ENCODE measurements around the gene MGAT1.
"Not testable (repeated sequence)": the region's sequence is repeated elsewhere in the genome, so short reads cannot be mapped to it uniquely, and the experiment has no call there.

Gene MGAT1

DNA sequence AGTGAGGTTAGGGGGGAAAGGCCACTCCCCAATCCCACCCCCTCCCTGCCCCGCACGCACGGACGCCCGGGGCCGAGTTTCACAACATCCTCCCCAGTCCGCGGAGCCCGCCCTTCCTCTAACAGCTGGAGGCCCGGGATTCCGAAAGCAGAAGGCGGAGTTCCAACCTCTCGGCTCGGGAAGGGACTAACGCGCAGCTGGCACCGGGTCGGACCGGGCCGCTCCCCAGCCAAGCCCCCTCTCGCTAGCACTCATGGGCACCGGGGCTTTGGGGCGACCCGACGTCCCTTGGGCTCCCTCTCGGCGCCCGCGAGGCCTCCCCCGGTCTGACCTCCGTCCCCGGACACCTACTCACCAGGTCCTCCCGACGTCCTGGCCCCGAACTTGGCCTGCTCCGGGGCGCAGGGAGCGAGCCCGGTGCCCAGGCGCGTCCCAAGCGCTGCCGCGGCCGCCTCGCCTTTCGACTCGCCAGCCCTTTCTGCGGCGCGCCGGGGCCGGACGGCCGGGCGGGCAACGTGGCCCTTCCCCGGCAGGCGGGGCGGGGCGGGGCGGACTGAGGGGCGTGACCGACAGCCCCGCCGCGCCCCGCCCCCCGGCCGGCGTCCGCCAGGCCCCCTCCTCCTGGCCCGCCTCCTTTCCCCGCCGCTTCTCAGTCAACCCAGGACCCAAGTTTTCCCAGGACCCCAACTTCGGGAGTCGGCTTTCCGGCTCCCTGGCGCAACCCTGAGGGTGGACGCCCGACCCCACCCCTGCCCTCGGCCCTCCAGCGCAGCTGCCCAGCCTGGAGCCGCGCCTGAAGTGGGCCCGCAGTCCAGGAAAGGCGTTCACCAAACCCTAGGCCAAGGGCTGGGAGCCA is at the start of gene MGAT1:
Gene MGAT1 (minus strand): TSS at position 482 of the 856 bp plus-strand sequence. CDS start 9,835 bp downstream, outside the sequence.
- DNase-seq (ENCODE audit: low spot score) = peak; percentile 79

DNA sequence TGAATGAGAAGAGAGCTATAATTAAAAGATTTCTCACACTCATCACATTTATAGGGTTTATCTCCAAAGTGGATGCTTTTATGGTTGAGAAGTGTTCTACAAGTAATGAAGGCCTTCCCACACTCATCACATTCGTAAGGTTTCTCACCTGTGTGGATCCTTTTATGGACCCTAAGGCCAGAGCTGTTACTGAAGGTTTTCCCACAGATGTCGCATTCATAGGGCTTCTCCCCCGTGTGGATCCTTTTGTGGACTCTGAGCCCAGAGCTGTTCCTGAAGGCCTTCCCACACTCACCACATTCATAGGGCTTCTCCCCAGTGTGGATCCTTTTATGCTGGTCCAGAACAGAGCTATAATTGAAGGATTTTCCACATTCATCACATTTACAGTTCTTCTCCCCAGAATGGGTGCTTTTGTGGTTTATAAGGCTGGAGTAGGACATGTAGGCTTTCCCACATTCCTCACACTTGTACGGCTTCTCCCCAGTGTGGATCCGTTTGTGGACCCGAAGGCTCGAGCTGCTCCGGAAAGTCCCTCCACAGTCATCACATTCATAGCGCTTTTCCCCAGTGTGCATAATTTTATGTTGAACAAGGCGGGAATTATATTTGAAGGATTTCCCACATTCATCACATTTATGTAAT is 48.0 kb upstream of the MGAT1 start:
- no peak for DNase-seq (ENCODE audit: low spot score)

DNA sequence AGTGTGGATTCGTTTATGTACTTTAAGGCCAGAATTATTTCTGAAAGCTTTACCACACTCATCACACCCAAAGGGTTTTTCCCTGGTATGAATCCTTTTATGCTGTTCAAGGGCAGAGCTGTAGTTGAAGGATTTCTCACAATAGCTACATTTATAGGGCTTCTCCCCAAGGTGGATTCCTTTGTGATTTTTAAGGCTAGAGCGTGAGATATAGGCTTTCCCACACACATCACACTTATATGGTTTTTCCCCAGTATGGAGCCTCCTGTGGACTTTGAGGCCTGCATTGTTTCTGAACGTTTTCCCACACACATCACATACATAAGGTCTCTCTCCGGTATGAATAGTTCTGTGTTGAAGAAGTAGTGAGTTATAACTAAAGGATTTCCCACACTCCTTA is 47.2 kb upstream of the MGAT1 start:
- no peak for DNase-seq (ENCODE audit: low spot score)

DNA sequence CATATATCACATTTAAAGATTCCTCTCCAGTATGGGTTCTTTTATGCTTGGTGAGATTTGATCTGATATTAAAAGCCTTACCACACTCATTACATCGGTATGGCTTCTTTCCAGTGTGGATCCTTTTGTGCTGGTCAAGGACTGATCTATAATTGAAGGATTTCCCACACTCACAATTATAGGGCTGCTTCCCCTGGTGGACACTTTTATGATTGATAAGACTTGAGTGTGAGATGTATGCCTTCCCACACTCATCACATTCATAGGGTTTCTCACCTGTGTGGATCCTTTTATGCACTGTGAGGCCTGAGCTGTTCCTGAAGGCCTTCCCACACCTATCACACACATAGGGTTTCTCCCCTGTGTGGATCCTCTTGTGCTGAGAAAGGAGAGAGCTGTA is 46.3 kb upstream of the MGAT1 start:
- DNase-seq (ENCODE audit: low spot score) = no peak

DNA sequence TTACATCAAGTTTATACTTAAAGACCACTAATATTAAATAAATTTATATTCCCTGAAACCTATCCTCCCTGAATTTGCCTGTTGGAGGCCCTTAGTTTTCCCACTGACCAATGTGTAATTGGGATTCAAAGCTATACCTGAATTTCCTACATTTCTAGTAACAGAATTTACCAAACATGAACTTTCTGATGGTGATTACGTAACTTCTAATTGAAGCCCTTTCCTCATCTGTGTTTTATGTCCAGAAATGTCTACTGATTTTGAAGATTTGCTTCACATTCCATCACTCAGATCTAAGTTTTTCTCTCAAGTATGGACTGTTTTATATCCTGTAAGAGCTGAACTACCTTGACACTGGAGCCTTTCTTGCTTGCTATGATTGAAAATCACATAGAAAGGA is 45.7 kb upstream of the MGAT1 start:
- DNase-seq (ENCODE audit: low spot score) = no peak

DNA sequence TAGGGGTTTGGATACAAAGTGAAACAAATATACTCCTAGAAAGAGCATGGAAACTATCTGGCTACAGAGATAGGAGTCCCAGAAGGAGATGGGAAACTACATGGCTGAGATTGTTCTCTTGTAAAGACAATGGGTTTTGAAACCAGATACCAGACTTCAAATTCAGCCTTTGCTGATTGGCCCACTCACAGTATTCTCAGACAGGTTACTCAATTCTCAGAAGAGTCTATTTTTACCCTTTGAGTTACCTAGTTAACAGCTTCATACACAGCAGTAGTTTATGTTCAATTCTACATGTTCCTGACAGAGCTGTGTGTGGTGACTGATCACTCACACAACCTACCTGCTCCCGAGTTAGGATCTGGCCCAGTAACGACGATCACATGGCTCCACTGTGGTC is 44.4 kb upstream of the MGAT1 start:
- DNase-seq (ENCODE audit: low spot score) = no peak

DNA sequence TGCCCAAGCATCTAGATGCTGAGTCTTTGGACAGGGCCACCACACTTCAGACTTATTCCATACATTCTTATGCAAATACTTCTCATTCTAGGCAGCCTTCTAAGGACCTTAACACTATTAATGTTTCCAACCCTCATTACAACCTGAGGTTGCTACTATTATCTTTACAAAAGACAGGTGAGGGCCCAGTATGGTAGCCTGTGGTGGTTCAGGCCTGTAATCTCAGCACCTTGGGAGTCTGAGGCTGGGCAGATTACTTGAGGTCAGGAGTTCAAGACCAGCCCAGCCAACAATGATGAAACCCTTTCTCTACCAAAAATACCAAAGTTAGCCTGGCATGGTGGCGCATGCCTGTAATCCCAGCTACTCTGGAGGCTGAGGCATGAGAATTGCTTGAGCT is 42.3 kb upstream of the MGAT1 start:
- DNase-seq (ENCODE audit: low spot score) = no peak

DNA sequence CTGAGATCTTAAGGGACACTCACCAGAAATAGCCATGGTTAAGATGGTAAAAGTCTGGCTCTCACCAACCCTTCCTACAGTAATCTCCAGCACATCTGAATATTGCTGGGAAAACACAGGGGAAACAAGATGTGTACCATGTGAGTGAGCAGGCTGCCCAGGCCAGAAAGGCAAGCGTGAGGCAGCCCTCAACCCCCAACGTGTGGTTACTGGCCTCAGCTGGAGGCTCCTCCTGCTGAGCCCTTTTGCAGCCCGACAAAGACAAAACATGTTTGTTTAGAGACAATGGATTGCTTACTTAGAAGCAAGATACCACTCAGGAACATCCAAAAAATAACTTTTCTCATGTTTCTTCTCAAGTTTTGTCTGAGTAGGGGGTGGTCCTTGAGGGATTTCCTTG is 41.8 kb upstream of the MGAT1 start:
- no peak for DNase-seq (ENCODE audit: low spot score)

DNA sequence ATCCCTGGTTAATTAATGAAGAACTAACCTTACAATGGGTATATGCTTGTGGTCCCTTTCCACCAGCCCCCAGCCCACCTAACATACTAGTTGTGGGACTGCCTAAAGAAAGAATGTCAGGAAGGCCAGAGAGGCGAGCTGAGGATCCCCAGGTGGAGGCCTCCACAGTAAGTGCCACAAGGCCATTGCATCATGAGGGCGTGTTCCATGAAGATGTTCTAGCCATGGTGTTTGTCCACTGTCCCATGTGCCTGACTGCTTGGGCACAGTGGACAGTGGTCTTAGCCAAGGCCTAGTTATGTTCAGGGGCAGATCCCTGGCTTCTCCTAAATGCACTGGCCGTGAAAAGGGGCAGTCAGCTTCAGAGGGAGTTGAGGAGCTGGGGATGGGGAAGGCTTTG is 37.3 kb upstream of the MGAT1 start:
- no peak for DNase-seq (ENCODE audit: low spot score)

DNA sequence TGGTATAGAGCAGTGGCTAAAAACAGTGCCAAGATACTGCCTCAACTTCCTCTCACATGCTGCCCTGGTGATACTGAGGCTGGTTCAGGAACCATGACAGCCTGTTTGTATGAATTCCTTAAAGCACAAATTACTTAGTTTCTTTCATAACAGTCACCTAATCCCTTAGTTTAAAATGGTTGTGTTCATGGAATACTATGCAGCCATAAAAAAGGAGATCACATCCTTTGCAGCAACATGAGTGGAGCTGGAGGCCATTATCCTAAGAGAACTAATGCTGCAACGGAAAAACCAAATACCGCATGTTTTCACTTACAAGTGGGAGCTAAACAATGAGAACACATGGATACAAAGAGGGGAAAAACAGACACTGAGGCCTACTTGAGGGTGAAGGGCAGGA is 36.6 kb upstream of the MGAT1 start:
- DNase-seq (ENCODE audit: low spot score) = no peak

DNA sequence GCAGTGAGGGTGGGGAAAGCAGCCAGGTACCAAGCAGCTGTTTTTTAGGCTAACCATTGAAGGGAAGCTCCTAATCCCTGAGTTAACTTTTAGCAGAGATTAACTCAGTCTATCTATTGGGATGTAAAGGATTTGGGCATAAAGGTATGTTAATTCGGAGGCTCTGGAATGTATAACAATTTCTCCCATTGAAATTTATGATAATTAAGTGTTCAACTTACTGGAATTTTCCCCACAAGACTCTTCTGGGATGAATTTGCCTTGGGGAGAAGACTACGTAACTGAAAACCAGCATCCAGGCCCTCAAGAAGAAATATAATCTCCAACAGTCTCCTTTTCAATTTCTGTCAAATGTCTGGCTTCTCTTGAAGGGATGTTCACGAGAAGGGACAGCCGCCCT is 34.9 kb upstream of the MGAT1 start:
- DNase-seq (ENCODE audit: low spot score) = no peak

DNA sequence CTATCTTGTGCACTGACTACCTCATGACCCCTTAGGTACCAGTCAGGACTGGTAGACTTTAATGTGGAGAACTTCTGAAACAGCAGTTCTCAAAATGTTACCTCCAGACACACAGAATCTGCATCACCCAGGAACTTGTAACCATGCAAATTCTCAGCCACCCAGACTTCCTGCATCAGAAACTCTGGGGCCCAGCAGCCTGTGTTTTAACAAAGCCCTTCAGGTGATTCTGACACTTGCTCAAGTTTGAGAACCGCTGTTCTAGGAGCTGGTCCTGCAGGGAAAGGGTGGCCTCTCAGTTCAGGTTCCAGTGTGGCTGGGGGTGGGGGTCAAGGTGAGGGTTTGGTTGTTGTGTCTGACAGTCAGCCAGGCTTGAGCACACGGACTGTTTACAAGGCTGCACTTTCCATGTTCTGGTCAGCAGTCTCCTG is 30.0 kb upstream of the MGAT1 start:
- DNase-seq (ENCODE audit: low spot score) = no peak

DNA sequence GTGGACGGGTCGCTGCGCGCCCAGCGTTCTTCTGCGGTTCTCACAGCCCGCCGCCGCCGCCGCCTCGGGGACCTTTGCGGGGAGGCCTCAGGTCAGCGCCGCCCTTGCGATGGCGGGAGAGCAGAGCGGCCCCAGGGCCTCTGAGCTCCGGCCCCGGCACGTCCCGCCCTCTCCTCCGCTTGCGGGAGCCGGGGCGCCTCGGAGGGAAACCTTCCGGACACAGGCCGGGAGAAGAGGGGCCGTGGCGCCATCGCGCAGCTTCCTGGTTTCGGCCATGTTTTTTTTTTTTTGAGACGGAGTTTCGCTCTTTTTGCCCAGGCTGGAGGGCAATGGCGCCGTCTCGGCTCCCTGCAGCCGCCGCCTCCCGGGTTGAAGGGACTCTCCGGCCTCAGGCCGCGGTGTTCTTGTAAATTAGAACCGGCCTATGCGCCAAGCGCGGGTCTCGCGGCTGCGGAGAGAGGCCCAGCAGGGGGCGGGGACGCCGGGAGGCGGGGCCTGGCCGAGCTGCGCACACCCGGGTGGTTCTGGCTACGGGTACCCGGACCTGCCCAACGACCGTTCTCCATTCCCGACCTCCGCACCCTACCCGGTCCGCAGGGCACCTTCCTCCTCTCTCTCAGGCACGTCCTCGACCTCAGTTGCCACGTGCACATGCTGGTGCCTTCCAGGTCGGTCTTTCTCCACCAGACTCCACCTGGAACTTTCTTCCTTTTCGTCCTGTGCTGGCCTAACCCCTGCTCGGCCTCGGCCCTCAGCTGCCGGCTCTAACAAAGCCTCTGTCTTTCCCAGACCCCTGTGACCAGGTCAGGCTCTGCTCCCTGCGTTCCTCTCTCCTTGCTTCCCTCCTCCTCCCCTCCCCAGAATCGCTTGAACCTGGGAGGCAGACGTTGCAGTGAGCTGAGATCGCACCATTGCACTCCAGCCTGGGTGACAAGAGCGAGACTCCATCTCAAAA is 28.8 kb upstream of the MGAT1 start:
- peak; percentile 78 for DNase-seq (ENCODE audit: low spot score)

DNA sequence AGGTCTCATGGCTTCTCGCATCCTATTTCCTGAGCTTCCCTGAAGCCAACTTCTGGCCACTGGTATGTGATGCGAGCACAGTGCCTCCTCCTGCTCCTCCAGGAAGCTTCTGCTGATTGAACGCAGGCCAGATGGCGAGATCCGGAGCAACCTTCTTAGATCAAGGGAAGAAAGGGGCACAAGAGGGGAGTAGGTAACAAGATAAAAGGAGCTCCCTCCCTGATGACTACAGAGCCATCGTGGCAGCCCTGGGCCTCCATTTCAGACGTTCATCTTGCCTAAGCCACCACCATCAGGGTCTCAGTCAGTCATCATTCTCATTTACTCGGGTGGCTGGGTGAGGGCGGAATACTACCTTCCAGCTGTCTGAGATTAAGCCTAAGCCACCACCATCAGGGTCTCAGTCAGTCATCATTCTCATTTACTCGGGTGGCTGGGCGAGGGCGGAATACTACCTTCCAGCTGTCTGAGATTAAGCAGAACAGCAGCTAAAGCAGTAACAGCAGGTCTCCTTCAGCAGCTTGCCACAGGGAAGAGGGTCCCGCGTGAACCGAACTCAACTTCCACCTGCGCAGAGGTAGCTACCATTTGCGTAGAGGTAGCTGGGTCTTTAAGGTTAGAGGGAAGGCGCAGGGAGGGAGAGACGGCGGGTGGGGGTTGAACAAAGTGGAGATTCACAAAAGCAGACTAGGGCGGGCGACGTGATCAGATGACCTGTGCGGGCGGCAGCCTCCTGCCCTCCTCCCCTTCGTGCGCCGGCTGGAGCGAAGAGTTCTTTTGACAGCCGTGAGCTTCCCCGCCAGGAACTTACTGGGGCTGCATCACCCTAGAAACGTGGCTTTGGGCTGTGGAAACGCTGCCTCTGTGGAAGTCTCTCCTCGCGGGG is 27.9 kb upstream of the MGAT1 start:
- DNase-seq (ENCODE audit: low spot score) = peak; percentile 49

DNA sequence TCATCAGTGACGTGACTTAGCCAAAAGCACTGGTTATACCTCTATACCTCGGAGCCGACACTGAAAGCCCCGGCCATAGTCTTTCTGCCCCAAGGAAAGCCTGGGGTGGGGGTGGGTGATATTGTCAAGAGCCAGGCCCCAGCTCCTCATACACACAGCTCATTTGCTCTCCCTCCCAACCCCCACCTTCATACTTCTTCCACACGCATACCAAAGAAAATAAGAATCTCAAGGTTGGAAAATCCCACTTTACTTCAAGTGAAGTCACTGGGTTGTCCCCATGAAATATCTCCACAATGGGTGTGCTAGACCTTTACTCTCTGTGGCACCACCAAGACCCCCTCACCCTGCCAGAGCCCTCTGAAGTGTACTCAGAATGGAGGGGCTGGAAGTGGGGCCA is 27.1 kb upstream of the MGAT1 start:
- DNase-seq (ENCODE audit: low spot score) = no peak

DNA sequence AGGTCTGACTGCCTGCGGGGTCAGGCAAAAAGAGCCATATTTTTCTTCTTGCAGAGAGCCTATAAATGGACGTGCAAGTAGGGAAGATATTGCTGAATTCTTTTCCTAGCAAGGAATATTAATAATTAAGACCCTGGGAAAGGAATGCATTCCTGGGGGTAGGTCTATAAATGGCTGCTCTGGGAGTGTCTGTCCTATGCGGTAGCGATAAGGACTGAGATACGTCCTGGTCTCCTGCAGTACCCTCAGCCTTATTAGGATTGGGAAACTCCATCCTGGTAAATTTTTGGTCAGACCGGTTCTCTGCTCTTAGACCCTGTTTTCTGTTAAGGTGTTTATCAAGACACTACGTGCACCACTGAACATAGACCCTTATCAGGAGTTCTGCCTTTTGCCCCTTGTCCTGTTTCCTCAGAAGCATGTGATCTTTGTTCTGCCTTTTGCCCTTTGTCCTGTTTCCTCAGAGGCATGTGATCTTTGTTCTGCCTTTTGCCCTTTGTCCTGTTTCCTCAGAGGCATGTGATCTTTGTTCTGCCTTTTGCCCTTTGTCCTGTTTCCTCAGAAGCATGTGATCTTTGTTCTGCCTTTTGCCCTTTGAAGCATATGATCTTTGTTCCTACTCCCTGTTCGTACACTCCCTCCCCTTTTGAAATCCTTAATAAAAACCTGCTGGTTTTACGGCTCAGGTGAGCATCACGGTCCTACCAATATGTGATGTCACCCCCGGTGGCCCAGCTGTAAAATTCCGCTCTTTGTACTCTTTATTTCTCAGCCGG is 26.3 kb upstream of the MGAT1 start:
- DNase-seq (ENCODE audit: low spot score) = not testable (repeated sequence)

DNA sequence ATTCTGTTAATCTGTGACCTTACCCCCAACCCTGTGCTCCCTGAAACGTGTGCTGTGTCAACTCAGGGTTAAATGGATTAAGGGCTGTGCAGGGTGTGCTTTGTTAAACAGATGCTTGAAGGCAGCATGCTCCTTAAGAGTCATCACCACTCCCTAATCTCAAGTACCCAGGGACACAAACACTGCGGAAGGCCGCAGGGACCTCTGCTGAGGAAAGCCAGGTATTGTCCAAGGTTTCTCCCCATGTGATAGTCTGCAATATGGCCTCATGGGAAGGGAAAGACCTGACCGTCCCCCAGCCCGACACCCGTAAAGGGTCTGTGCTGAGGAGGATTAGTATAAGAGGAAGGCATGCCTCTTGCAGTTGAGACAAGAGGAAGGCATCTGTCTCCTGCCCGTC is 24.8 kb upstream of the MGAT1 start:
- DNase-seq (ENCODE audit: low spot score) = not testable (repeated sequence)

DNA sequence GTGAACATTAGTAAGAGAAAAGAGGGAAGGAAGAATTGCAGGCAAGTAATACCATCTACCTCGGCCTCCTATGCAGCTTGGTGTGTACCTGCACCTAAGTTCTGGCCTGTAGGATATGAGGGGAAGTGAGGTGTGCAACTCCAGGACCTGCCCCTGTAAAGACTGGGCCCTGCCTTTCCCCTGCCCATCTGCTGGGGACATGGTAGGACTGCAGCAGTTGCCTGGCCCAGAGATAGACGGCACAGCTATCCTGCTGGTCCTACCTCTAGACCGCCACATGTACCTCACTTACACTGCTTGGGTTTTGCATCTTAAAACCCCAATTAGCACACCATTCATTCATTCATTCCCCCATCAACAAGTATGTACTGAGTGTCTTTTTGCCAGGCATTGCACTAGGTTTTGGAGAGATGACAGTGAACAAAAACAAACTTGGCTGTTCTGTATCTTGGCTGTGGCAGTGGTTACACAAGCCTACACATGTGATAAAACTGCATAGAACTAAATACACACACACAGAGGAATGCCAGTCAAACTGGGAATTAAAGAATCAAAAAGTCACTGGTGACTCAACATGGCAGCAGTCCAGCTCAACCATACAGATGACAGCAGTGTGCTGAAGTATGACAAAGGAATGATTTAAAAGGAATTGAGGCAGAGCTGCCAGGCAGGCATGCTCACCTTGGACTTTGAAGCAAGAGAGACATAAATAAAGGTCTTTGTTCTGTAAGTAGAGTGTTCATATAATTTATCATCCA is 23.3 kb upstream of the MGAT1 start:
- no peak for DNase-seq (ENCODE audit: low spot score)

DNA sequence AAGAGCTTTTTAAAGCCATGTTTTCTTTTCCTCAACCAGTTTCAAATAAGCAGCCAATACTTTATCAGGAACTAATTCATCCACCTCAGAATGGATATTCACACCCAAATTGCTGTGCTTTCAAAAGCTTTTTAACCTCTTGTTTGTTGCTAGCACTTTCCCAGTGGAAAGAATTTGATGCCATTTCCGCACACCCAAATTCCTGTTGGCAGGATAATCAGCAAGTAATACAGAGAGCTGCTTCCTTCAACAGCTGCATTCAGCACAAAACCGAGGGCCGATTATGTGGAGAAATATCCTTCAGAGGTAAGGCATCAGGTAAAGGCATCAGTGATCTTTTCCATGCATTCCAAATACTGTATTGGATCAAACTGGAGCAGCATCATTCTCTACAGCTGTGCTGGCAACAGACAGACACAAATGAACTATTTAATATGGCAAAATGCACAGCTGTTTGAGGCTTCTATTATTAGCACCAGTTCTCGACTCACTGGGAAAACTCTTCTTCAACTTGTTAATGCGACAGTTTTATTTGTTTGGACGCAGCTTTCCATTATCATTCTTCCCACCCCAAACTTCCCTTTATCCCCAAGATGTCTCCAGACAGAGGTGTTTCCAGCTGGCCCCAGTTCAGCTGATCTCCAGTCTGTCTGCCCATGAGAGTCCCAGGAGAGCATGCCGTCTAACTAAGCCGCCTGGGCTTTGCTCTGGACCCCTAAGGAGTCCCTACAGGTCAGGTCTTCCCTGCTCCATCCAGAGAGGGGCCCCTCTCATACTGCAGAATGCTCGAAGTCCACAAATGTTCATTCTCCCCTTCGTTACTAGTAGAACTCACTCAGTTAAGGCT is 22.2 kb upstream of the MGAT1 start:
- no peak for DNase-seq (ENCODE audit: low spot score)

Measured in hematopoietic multipotent progenitor cell treated with erythropoietin and hydrocortisone succinate and interleukin-3 and kit ligand, for 15 days (in vitro differentiated cells).